Measurements from ENCODE around the gene CEACAM20. TPM values are rescaled to one million over a fixed set of nuclear protein-coding genes. Genes with fewer than 3 reads are reported as not detected.
A peak's percentile ranks its signal among the peaks of the same experiment; 100 is the strongest.

Gene CEACAM20
- total RNA-seq, 1 experiment from 2014 or later, result not detected

- POLR2A ChIA-PET (ENCODE audit: low non-redundant PET), result interaction anchor here (0.6 kb wide), 1 partner anchor 98 kb away, joined by 6 read pairs; no protein-coding TSS in a partner anchor
- intact Hi-C loops (cut with micrococcal nuclease; ENCODE audit: unreplicated experiment), result no loop called here
These were observed 16.9 kb downstream of the CEACAM20 start for GRCh38 chr19:44512326-44513298.

GRCh38 chr19:44509478-44509877 is 20.0 kb downstream of the CEACAM20 start:
- no TSS peak for BruUV-seq (replicated peaks)
- no peaks in the 10 kb centered on the region for H3K4me1 ChIP-seq (ENCODE audit: insufficient read depth, low read length, poor library complexity, severe bottlenecking)
- DNase-seq (ENCODE audit: low spot score), result no peak
- H3K36me3 ChIP-seq (ENCODE audit: insufficient read depth, low read length, poor library complexity, severe bottlenecking), result no peaks in the 10 kb centered on the region
- CTCF ChIA-PET, result no interaction called here
- no peaks in the 10 kb centered on the region for H3K9me3 ChIP-seq (ENCODE audit: low read depth, low read length, poor library complexity, severe bottlenecking)
- intact Hi-C loops (cut with micrococcal nuclease; ENCODE audit: unreplicated experiment), result no loop called here
- no peaks in the 10 kb centered on the region for H3K27me3 ChIP-seq (replicated peaks; ENCODE audit: insufficient read depth, low read depth, low read length, poor library complexity)
- H3K4me3 ChIP-seq (ENCODE audit: low read depth, low read length, poor library complexity, severe bottlenecking), result no peak overlapping the region
- no peak overlapping the region for H3K27ac ChIP-seq (ENCODE audit: low read depth, low read length, poor library complexity, severe bottlenecking)
- POLR2A ChIA-PET (ENCODE audit: low non-redundant PET), result no interaction called here
- TF ChIP-seq, protein P1, sequence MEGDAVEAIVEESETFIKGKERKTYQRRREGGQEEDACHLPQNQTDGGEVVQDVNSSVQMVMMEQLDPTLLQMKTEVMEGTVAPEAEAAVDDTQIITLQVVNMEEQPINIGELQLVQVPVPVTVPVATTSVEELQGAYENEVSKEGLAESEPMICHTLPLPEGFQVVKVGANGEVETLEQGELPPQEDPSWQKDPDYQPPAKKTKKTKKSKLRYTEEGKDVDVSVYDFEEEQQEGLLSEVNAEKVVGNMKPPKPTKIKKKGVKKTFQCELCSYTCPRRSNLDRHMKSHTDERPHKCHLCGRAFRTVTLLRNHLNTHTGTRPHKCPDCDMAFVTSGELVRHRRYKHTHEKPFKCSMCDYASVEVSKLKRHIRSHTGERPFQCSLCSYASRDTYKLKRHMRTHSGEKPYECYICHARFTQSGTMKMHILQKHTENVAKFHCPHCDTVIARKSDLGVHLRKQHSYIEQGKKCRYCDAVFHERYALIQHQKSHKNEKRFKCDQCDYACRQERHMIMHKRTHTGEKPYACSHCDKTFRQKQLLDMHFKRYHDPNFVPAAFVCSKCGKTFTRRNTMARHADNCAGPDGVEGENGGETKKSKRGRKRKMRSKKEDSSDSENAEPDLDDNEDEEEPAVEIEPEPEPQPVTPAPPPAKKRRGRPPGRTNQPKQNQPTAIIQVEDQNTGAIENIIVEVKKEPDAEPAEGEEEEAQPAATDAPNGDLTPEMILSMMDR (conservative IDR thresholded peaks at IDR 0.05; ENCODE audit: low read depth, low read length), result no peak
- TF ChIP-seq EZH2 (IDR thresholded peaks at IDR 0.05; ENCODE audit: borderline replicate concordance, low read depth, low read length, poor library complexity, severe bottlenecking), result no peak

More at GRCh38 chr19:44512326-44513298, 16.9 kb downstream of the CEACAM20 start:
- CTCF ChIA-PET, result interaction anchor here (0.5 kb wide), 1 partner anchor 300 kb away, joined by 4 read pairs; the partner anchor contains the start of gene ZNF227
- no peak overlapping the region for H3K27ac ChIP-seq (ENCODE audit: low read depth, low read length, poor library complexity, severe bottlenecking)
- no TSS peak for BruUV-seq (replicated peaks)
- H3K36me3 ChIP-seq (ENCODE audit: insufficient read depth, low read length, poor library complexity, severe bottlenecking), result no peaks in the 10 kb centered on the region
- peak; percentile 55 for DNase-seq (ENCODE audit: low spot score)
- TF ChIP-seq, protein P1 (conservative IDR thresholded peaks at IDR 0.05; ENCODE audit: low read depth, low read length), result peak; percentile 77
- no peak for TF ChIP-seq EZH2 (IDR thresholded peaks at IDR 0.05; ENCODE audit: borderline replicate concordance, low read depth, low read length, poor library complexity, severe bottlenecking)
- no peak overlapping the region for H3K4me3 ChIP-seq (ENCODE audit: low read depth, low read length, poor library complexity, severe bottlenecking)
- no peaks in the 10 kb centered on the region for H3K27me3 ChIP-seq (replicated peaks; ENCODE audit: insufficient read depth, low read depth, low read length, poor library complexity)
- H3K4me1 ChIP-seq (ENCODE audit: insufficient read depth, low read length, poor library complexity, severe bottlenecking), result no peaks in the 10 kb centered on the region
- H3K9me3 ChIP-seq (ENCODE audit: low read depth, low read length, poor library complexity, severe bottlenecking), result no peaks in the 10 kb centered on the region

- peak; percentile 96 for DNase-seq (ENCODE audit: low spot score)
- H3K9me3 ChIP-seq (ENCODE audit: low read depth, low read length, poor library complexity, severe bottlenecking), result peaks cover 26% of the 10 kb centered on the region
- no TSS peak for BruUV-seq (replicated peaks)
- TF ChIP-seq EZH2 (IDR thresholded peaks at IDR 0.05; ENCODE audit: borderline replicate concordance, low read depth, low read length, poor library complexity, severe bottlenecking), result no peak
- TF ChIP-seq, protein P1 (conservative IDR thresholded peaks at IDR 0.05; ENCODE audit: low read depth, low read length), result peak; percentile 42
- peak within 1 kb of the TSS; percentile 84 for H3K4me3 ChIP-seq (ENCODE audit: low read depth, low read length, poor library complexity, severe bottlenecking)
- peak within 1 kb of the TSS; percentile 94 for H3K27ac ChIP-seq (ENCODE audit: low read depth, low read length, poor library complexity, severe bottlenecking)
- H3K4me1 ChIP-seq (ENCODE audit: insufficient read depth, low read length, poor library complexity, severe bottlenecking), result no peaks in the 10 kb centered on the region
- intact Hi-C loops (cut with micrococcal nuclease; ENCODE audit: unreplicated experiment), result no loop called here
- H3K36me3 ChIP-seq (ENCODE audit: insufficient read depth, low read length, poor library complexity, severe bottlenecking), result peaks cover 23% of the 10 kb centered on the region
- ChIA-PET POLR2A (ENCODE audit: low non-redundant PET) (no interaction called here), CTCF (interaction anchor here (0.6 kb wide), 1 partner anchor 10 kb away, joined by 3 read pairs; no protein-coding TSS in a partner anchor)
- H3K27me3 ChIP-seq (replicated peaks; ENCODE audit: insufficient read depth, low read depth, low read length, poor library complexity), result no peaks in the 10 kb centered on the region
These were observed 29.2 kb downstream of the CEACAM20 start, which contains the start of gene ZNF180 for GRCh38 chr19:44499962-44500949. Gene ZNF180, minus strand, starts transcription at chr19:44500522. Its CDS starts 3,188 bp downstream, at chr19:44497334.

Measured in A673 (cell line).